ENCODE results near the gene RUSC1.

DNA sequence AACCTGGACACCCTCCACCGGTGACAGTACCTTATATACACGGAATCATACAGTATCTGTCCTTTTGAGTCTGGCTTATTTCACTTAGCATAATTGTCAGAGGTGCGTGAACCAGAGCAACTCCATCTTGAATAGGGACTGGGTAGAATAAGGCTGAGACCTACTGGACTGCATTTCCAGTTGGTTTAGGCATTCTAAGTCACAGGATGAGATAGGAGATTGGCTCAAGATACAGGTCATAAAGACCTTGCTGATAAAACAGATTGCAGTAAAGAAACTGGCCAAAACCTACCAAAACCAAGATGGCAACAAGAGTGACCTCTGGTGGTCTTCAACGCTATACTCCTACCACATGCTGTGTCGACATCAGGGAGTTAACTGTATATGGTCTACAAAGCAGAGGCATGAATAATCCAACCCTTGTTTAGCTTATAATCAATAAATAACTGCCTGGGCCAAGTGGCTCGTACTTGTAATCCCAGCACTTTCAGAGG is 13.4 kb upstream of the RUSC1 start:
- TF ChIP-seq, protein P1, sequence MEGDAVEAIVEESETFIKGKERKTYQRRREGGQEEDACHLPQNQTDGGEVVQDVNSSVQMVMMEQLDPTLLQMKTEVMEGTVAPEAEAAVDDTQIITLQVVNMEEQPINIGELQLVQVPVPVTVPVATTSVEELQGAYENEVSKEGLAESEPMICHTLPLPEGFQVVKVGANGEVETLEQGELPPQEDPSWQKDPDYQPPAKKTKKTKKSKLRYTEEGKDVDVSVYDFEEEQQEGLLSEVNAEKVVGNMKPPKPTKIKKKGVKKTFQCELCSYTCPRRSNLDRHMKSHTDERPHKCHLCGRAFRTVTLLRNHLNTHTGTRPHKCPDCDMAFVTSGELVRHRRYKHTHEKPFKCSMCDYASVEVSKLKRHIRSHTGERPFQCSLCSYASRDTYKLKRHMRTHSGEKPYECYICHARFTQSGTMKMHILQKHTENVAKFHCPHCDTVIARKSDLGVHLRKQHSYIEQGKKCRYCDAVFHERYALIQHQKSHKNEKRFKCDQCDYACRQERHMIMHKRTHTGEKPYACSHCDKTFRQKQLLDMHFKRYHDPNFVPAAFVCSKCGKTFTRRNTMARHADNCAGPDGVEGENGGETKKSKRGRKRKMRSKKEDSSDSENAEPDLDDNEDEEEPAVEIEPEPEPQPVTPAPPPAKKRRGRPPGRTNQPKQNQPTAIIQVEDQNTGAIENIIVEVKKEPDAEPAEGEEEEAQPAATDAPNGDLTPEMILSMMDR (IDR thresholded peaks at IDR 0.05; ENCODE audit: insufficient read depth, low read depth, low read length), result peak; percentile 34
- TF ChIP-seq EZH2 (IDR thresholded peaks at IDR 0.05; ENCODE audit: insufficient read depth, low read length), result no peak

Data from astrocyte (in vitro differentiated cells and primary cell).